PC-9 (cell line): Measurements from ENCODE around the gene CDK5RAP2.

Source experiments
- EZH2 ChIP-seq: fragments of 200-600 bp; sonication (generic); IDR thresholded peaks from 2 replicates; pipeline ENCODE4 v1.8.0; 2017; ENCODE audit warnings: antibody characterized with exemption, low read depth
- TF ChIP-seq, protein P1 (sequence below): fragments of 200-600 bp; sonication (generic); conservative IDR thresholded peaks from 2 replicates; pipeline ENCODE4 v1.6.1; 2017; ENCODE audit warnings: mixed run types, antibody characterized with exemption, mild to moderate bottlenecking, moderate library complexity

DNA sequence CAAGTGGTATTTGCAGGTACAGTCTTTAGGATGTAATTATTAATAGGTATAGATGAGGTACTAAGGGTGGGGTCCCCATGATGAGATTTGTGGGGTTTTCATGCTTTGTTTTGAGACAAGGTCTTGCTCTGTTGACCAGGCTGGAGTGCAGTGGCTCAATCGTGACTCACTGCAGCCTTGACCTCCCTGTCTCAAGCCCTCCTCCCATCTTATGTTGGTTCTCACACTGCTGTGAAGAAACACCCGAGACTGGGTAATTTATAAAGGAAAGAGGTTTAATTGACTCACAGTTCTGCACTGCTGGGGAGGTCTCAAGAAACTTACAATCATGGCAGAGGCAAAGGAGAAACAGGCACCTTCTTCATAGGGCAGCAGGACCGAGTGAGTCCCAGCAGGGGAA lies 217.5 kb downstream of the CDK5RAP2 start:
- TF ChIP-seq, protein P1, sequence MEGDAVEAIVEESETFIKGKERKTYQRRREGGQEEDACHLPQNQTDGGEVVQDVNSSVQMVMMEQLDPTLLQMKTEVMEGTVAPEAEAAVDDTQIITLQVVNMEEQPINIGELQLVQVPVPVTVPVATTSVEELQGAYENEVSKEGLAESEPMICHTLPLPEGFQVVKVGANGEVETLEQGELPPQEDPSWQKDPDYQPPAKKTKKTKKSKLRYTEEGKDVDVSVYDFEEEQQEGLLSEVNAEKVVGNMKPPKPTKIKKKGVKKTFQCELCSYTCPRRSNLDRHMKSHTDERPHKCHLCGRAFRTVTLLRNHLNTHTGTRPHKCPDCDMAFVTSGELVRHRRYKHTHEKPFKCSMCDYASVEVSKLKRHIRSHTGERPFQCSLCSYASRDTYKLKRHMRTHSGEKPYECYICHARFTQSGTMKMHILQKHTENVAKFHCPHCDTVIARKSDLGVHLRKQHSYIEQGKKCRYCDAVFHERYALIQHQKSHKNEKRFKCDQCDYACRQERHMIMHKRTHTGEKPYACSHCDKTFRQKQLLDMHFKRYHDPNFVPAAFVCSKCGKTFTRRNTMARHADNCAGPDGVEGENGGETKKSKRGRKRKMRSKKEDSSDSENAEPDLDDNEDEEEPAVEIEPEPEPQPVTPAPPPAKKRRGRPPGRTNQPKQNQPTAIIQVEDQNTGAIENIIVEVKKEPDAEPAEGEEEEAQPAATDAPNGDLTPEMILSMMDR = no peak
- TF ChIP-seq EZH2 = no peak
